ENCODE measurements around the gene RBM12. TPM values are rescaled to one million over a fixed set of nuclear protein-coding genes. Genes with fewer than 3 reads are reported as not detected.

Gene RBM12
- total and polyA plus RNA-seq, 7 experiments from 2014 or later = 48.9 to 122 (median 113) TPM

- Histone ChIP-seq H3K9me3 (ENCODE audit: control insufficient read depth in 2 of 3, low read length in 3 of 3) (no peaks in the 10 kb centered on the region), H3K27ac (ENCODE audit: low read depth, low read length) (peak overlapping the region; percentile 36), H3K27me3 (ENCODE audit: control insufficient read depth in 2 of 2, insufficient read depth in 2 of 2, low read length in 2 of 2) (peaks cover 0 to 5% of the 10 kb centered on the region in 2 donors), H3K4me1 (ENCODE audit: control insufficient read depth in 2 of 2, insufficient read depth in 2 of 2, low read length in 2 of 2) (peaks cover 5 to 6% of the 10 kb centered on the region in 2 donors), H3K4me3 (ENCODE audit: low read length) (peak overlapping the region; percentile 72), H3K36me3 (ENCODE audit: control insufficient read depth in 2 of 3, insufficient read depth in 3 of 3, low read length in 3 of 3) (no peaks in the 10 kb centered on the region)
- DNase-seq (no peak), ATAC-seq (no peak)
- peaks cover 0 to 14% (median 6%) of the 10 kb centered on the region in 7 donors for H3K4me1 Mint-ChIP-seq
- H3K4me3 Mint-ChIP-seq = peak overlapping the region in 7 of 10 donors; percentile 26 to 83 (median 58)
- no peak overlapping the region for H3K27ac Mint-ChIP-seq
- H3K27me3 Mint-ChIP-seq = peaks cover 0 to 59% (median 5%) of the 10 kb centered on the region in 5 donors
- H3K9me3 Mint-ChIP-seq = no peaks in the 10 kb centered on the region
- CTCF ChIA-PET = interaction anchor here (0.6 to 1.9 kb wide), 8 partner anchors 11 to 1159 kb away, joined by 3 to 13 read pairs (median 4); partner anchors contain the start of genes NFS1, ROMO1 and SPAG4
- no peaks in the 10 kb centered on the region for H3K36me3 Mint-ChIP-seq
- intact Hi-C loops (cut with micrococcal nuclease) = loop anchor here (1.0 to 5.0 kb wide), 8 partner anchors 14 to 282 kb away; partner anchors contain the start of genes CPNE1 (in 2 of the 2), NFS1 (in 2 of the 2), RBM12 (in 2 of the 2) and ROMO1 (in 2 of the 2)
- POLR2A ChIA-PET = interaction anchor here (1.0 to 1.5 kb wide), 7 partner anchors 12 to 140 kb away, joined by 3 to 4 read pairs (median 3); partner anchors contain the start of genes RBM39 and SPAG4
Measured at GRCh38 chr20:35601990-35602389, 62.7 kb downstream of the RBM12 start.

GRCh38 chr20:35600993-35601973, 63.4 kb downstream of the RBM12 start:
- Histone ChIP-seq H3K27ac (ENCODE audit: low read depth, low read length) (peak overlapping the region; percentile 36), H3K4me1 (ENCODE audit: control insufficient read depth in 2 of 2, insufficient read depth in 2 of 2, low read length in 2 of 2) (peaks cover 5 to 6% of the 10 kb centered on the region in 2 donors), H3K36me3 (ENCODE audit: control insufficient read depth in 2 of 3, insufficient read depth in 3 of 3, low read length in 3 of 3) (no peaks in the 10 kb centered on the region), H3K4me3 (ENCODE audit: low read length) (peak overlapping the region; percentile 72), H3K9me3 (ENCODE audit: control insufficient read depth in 2 of 3, low read length in 3 of 3) (no peaks in the 10 kb centered on the region), H3K27me3 (ENCODE audit: control insufficient read depth in 2 of 2, insufficient read depth in 2 of 2, low read length in 2 of 2) (peaks cover 0 to 5% of the 10 kb centered on the region in 2 donors)
- H3K4me1 Mint-ChIP-seq = peaks cover 0 to 11% (median 6%) of the 10 kb centered on the region in 7 donors
- no peaks in the 10 kb centered on the region for H3K36me3 Mint-ChIP-seq
- peak overlapping the region in 1 of 9 donors; percentile 10 for H3K27ac Mint-ChIP-seq
- DNase-seq = peak; percentile 66 to 82 (median 77)
- H3K27me3 Mint-ChIP-seq = peaks cover 0 to 65% (median 5%) of the 10 kb centered on the region in 5 donors
- H3K9me3 Mint-ChIP-seq = no peaks in the 10 kb centered on the region
- ATAC-seq = peak; percentile 95
- peak overlapping the region; percentile 72 to 84 (median 80) for H3K4me3 Mint-ChIP-seq
- CTCF ChIA-PET = interaction anchor here (0.6 to 1.9 kb wide), 11 partner anchors 10 to 1158 kb away, joined by 3 to 13 read pairs (median 3); partner anchors contain the start of genes NFS1, ROMO1 and SPAG4
- POLR2A ChIA-PET = interaction anchor here (0.9 to 1.6 kb wide), 14 partner anchors 12 to 141 kb away, joined by 3 to 9 read pairs (median 3); partner anchors contain the start of genes CPNE1, NFS1, RBM12 and RBM39
- intact Hi-C loops (cut with micrococcal nuclease) = loop anchor here (1.0 to 5.0 kb wide), 8 partner anchors 15 to 283 kb away; partner anchors contain the start of genes CPNE1 (in 2 of the 2), NFS1 (in 2 of the 2), RBM12 (in 2 of the 2) and ROMO1 (in 2 of the 2)

GRCh38 chr20:35600176-35600992, 64.3 kb downstream of the RBM12 start:
- ATAC-seq (no peak), DNase-seq (no peak)
- CTCF ChIA-PET = interaction anchor here (0.6 to 1.9 kb wide), 7 partner anchors 16 to 284 kb away, joined by 3 to 13 read pairs (median 3); partner anchors contain the start of genes NFS1, ROMO1 and SPAG4
- Mint-ChIP-seq H3K4me3 (peak overlapping the region; percentile 72 to 84 (median 80)), H3K4me1 (peaks cover 0 to 11% (median 6%) of the 10 kb centered on the region in 7 donors), H3K36me3 (no peaks in the 10 kb centered on the region), H3K27ac (no peak overlapping the region), H3K27me3 (peaks cover 0 to 65% (median 5%) of the 10 kb centered on the region in 5 donors), H3K9me3 (no peaks in the 10 kb centered on the region)
- POLR2A ChIA-PET = interaction anchor here (0.9 to 1.6 kb wide), 10 partner anchors 15 to 142 kb away, joined by 3 to 9 read pairs (median 3); partner anchors contain the start of genes CPNE1, NFS1, RBM12 and ROMO1
- Histone ChIP-seq H3K27ac (ENCODE audit: low read depth, low read length) (no peak overlapping the region), H3K4me3 (ENCODE audit: low read length) (peak overlapping the region; percentile 72), H3K4me1 (ENCODE audit: control insufficient read depth in 2 of 2, insufficient read depth in 2 of 2, low read length in 2 of 2) (peaks cover 5 to 6% of the 10 kb centered on the region in 2 donors), H3K9me3 (ENCODE audit: control insufficient read depth in 2 of 3, low read length in 3 of 3) (no peaks in the 10 kb centered on the region), H3K27me3 (ENCODE audit: control insufficient read depth in 2 of 2, insufficient read depth in 2 of 2, low read length in 2 of 2) (peaks cover 0 to 5% of the 10 kb centered on the region in 2 donors), H3K36me3 (ENCODE audit: control insufficient read depth in 2 of 3, insufficient read depth in 3 of 3, low read length in 3 of 3) (no peaks in the 10 kb centered on the region)
- intact Hi-C loops (cut with micrococcal nuclease) = loop anchor here (2.0 to 5.0 kb wide), 2 partner anchors 138 kb away; no protein-coding TSS in a partner anchor

- Histone ChIP-seq H3K4me1 (ENCODE audit: control insufficient read depth in 2 of 2, insufficient read depth in 2 of 2, low read length in 2 of 2) (peaks cover 5 to 6% of the 10 kb centered on the region in 2 donors), H3K4me3 (ENCODE audit: low read length) (no peak overlapping the region), H3K27me3 (ENCODE audit: control insufficient read depth in 2 of 2, insufficient read depth in 2 of 2, low read length in 2 of 2) (peaks cover 0 to 5% of the 10 kb centered on the region in 2 donors), H3K9me3 (ENCODE audit: control insufficient read depth in 2 of 3, low read length in 3 of 3) (no peaks in the 10 kb centered on the region), H3K27ac (ENCODE audit: low read depth, low read length) (no peak overlapping the region), H3K36me3 (ENCODE audit: control insufficient read depth in 2 of 3, insufficient read depth in 3 of 3, low read length in 3 of 3) (no peaks in the 10 kb centered on the region)
- peak overlapping the region in 3 of 10 donors; percentile 9 to 84 (median 81) for H3K4me3 Mint-ChIP-seq
- ChIA-PET POLR2A (interaction anchor here (1.4 to 1.6 kb wide), 2 partner anchors 16 to 65 kb away, joined by 3 to 9 read pairs; partner anchors contain the start of genes CPNE1, RBM12 and SPAG4), CTCF (no interaction called here)
- intact Hi-C loops (cut with micrococcal nuclease) = loop anchor here (2.0 to 5.0 kb wide), 2 partner anchors 137 kb away; no protein-coding TSS in a partner anchor
- no peak for ATAC-seq
- no peak overlapping the region for H3K27ac Mint-ChIP-seq
- H3K36me3 Mint-ChIP-seq = no peaks in the 10 kb centered on the region
- H3K4me1 Mint-ChIP-seq = peaks cover 0 to 11% (median 6%) of the 10 kb centered on the region in 7 donors
- peaks cover 0 to 61% (median 5%) of the 10 kb centered on the region in 5 donors for H3K27me3 Mint-ChIP-seq
- no peaks in the 10 kb centered on the region for H3K9me3 Mint-ChIP-seq
- DNase-seq = no peak
Measured at GRCh38 chr20:35599776-35600120, 65.0 kb downstream of the RBM12 start.

All from naive thymus-derived CD4-positive, alpha-beta T cell (primary cell).